Measurements from ENCODE around the gene WBP1.

- TF ChIP-seq EZH2phosphoT487 (IDR thresholded peaks at IDR 0.05; ENCODE audit: low read depth, severe bottlenecking, unreplicated experiment): no peak
- no peak for TF ChIP-seq CTCF (IDR thresholded peaks at IDR 0.05; ENCODE audit: poor library complexity)
These were observed 42.3 kb downstream of the WBP1 start for GRCh38 chr2:74500578-74500946.
